HG02840 (cell line): ENCODE data around the gene CDH10.

Experiments used
- ATAC-seq: cut with Tn5 transposase; IDR thresholded peaks from one replicate; pipeline ENCODE4 v1.9.1; 2021; ENCODE audit warnings: mild to moderate bottlenecking, moderate library complexity, moderate number of reproducible peaks; ENCODE audit not compliant: unreplicated experiment, low FRiP score

The CDH10 gene

DNA sequence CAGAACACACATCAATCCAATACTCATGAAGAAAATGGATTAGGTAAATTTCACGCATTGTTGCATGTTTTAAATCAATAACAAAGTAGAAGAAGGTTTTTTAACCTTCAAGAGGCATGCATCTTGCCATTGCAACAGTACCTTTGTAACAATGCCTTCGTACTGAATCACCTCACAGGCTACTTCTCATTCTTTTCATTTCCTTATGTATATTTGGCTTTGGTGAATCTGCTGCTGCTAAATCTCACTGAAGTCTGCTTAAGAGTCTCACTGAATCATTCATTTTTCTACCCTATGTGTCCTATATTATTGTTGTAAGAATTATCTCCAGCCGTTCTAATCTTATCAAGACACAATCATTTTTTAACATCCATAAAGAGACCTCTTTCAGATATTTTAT, 152.5 kb downstream of the CDH10 start:
- no peak for ATAC-seq

DNA sequence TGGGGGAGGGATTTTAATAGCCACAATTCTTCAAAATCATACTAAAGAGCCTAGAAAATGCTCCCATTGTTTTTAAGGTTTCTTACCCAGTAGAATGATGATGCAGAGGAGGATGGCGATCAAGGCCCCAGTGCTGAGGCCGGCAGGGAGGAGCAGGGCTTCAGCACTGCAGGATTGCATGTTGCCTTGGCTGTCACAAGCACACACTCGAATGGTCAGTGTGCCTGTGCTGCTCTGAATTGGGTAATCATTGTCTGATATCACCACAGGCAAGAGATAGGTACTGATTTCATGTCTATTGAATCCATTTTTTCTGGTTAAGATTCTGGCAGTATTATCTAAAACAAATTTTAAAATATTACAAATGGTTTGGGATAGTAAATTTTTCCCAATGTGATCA, 153.3 kb downstream of the CDH10 start:
- no peak for ATAC-seq

DNA sequence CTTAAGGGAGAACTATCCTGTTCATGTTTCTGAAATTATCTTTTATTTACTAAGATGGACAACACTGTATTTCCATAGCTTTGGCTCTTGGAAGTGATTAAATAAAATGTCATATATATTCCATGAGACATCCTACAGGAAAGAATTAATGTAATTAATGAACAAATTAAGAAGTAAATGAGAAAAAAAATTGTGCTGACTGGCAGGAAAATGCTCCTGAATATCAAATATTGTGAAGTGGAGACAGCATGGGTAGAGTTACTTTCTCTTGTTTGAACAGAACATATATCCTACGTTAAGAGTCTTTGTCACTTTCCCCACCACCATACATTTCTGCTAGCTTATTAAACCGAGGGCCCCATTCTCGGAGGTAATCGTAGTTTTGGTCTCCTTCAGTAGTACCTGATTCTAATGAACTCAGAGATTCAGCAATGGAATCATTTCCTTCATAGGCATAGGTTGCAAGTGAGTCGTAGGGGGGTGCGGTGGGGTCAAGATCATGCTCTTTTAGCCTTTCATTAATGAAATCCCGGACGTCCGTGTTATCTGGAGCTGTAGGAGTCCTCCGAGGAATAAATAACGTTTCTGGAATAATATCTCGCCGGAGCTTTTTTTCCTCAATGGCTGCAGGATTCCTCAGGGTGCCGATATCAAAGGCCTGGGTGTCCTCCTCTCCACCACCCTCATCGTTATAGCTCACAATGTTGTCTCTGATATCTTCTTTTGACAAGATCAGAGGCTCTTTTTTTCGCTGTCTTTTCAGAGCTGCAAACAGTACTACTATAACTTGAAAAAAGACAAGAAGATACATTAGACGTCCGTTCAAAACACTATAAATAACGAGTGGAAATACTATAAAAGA, 157.2 kb downstream of the CDH10 start:
- no peak for ATAC-seq

DNA sequence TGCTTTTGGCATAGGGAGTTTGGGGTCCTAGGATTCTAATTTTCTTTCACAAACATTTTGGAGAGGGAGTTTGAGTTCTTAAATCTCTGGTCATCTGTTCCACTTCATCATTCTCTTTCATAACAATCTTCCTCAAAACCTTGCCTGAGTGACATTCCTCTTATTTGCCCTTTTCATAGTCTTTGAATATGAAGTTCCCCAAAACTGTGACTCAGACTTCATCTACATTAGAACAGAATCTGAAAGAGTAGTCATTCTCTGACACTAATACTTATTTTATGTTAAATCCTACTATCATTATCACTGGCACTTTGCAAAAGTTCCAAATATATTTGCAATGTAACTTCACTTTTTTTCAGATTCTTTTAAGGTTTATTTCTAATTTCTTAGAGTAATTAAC, 163.8 kb downstream of the CDH10 start:
- no peak for ATAC-seq

DNA sequence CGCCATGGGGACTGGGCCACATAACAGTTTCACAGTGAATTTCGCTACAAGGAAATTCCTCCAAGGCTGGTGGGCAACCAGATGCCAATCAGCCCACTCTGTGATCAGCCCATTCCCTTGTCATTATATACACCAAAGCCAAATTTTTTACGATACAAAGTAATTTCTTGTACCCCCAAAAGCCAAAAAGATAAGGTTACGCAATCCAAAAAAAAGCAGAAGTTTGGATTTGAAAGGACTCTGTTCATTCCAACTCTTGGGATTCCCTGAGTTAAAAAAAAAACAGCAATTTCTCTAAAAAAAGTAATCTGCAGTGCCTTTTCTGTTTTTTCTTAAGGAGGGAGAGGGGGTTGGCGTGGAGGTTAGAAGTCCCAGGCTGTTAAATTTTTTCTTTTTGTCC, 166.8 kb downstream of the CDH10 start:
- no peak for ATAC-seq

DNA sequence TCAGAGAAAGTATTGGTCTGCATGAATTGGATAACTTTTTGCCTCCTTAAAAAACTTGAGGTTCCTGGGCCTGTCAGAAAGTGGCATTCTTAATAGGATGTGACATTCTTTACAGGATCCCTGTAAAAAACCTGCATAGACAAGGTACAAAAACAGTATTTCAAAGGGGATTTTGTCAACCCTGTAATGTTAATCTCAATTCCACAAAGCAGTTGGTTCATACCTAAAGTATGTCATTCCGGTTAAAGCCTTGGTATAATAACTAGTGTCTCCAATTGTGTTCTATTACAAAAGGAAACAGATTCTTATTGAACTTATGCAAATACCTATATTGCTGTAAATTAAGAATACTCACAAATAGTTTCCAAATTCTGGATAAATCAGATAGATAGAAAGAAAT, 169.7 kb downstream of the CDH10 start:
- ATAC-seq: no peak

DNA sequence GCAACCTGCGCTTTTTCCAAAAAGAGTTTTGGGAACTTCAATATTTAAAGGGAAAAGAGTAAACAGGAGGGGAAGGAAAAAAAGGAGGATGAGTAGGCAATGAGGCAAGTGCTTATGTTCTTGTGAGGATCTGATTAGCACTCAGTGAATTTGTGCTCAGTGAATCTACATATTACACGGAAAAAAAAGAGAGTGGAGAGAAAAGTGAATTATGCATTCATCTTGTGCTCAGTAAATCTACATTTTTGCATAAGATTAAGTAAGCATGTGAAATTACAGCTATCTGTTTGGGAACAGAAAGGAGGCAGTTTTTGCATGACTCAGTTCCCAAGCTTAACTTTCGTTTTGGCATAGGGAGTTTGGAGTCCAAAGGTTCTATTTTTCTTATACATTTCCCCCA, 170.1 kb downstream of the CDH10 start:
- ATAC-seq: no peak

DNA sequence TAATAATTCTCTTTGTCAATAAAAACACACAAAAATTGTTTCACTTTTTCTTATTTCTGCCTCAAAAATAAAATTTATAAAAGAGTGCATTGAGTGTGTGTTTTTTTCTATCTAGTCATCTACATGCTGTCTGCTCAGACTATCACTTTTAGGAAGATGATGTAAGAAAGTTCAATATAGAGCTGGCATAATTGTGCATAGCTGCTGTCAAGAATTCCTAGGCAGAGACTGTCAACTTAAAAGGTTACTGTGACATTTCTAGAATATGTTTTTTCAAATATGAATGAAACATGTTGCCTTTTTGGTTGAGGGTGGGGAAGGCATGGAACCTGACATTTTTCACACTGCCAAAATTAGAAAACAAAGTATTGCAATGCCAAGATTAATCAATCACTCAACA, 172.3 kb downstream of the CDH10 start:
- no peak for ATAC-seq

DNA sequence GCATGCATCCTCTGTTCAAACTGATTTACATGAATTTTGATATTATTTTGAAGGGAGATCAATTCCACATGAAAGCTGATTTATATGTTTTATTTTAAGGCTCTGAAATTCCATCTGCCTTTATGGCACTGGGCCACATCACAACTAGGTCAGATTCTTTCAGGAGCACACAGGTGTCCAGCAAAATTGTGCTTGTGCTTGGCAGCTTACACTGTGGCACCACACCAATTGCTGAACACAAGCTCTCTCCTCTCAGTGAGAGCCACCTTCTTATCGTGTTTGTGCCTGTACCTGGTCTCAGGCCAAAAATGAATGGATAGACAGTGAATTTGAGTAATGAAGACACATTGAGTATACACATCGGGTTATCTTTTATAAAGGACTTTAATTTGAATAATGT, 200.4 kb downstream of the CDH10 start:
- ATAC-seq: no peak

DNA sequence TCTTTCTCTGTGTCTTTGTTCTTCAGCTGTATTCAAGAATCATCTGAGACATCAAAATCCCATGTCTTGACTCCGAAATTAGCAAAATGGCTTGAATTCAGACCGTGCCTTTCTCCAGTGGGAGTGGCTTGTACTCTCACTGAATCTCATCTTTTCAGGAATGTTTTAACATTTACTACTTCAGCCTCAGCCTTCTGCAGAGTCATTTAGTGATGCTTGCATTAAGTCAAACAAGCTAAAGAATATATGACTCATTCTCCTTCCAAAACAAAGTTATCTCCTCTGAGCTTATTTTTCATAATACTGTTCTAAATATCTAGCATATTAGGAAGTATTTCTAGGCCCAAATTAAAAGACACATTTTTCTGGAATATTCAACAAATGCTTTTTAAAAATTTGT, 205.3 kb downstream of the CDH10 start:
- ATAC-seq: no peak
